COLO668 (cell line): ENCODE measurements around the gene TBXT.
"Not testable (repeated sequence)": the region's sequence is repeated elsewhere in the genome, so short reads cannot be mapped to it uniquely, and the experiment has no call there.

ENCODE experiments used
- DNase-seq: peaks from one replicate; lab custom pipeline; 2025; ENCODE audit not compliant: unreplicated experiment; lab: John Stamatoyannopoulos, UW

TBXT gene

GRCh38 chr6:166167801-166168615 lies at the start of gene TBXT:
Gene TBXT, minus strand, starts transcription at chr6:166167851. Its CDS starts 260 bp downstream, at chr6:166167591.
- peak; percentile 45 for DNase-seq

GRCh38 chr6:166207284-166207561 lies 39.6 kb upstream of the TBXT start:
- DNase-seq: no peak

DNA sequence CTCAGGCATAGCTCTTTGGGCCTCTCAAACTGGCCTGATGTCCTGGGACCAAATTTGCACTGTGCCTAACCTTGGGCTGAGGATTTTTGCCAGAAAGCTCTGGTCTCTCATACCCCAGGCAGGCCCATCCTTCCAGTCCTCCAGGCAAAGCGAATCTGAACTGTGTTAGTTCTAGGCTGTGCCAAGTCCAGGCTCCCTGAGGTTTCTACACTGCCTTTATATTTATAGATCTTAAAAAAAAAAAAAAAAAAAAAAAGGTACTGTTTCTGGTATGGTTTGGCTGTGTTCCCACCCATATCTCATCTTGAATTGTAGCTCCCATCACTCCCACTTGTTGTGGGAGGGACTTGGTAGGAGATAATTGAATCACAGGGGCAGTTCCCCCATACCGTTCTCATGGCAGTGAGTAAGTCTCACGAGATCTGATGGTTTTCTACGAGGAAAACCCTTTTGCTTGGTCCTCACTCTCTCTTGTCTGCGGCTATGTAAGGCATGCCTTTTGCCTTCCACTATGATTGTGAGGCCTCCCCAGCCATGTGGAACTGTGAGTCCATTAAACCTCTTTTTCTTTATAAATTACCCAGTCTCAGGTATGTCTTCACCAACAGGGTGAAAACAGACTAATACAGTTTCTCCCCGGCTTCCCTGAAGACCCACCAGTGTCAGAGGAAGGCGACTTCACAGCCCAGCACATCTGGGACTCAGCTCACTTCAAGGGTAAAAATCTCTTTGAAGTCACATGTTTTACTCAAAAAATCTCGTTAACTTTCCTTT lies 39.0 kb upstream of the TBXT start:
- DNase-seq: no peak

GRCh38 chr6:166206066-166206465 lies 38.4 kb upstream of the TBXT start:
- DNase-seq: no peak

- no peak for DNase-seq
These were observed 37.4 kb upstream of the TBXT start for GRCh38 chr6:166204852-166205650.

DNA sequence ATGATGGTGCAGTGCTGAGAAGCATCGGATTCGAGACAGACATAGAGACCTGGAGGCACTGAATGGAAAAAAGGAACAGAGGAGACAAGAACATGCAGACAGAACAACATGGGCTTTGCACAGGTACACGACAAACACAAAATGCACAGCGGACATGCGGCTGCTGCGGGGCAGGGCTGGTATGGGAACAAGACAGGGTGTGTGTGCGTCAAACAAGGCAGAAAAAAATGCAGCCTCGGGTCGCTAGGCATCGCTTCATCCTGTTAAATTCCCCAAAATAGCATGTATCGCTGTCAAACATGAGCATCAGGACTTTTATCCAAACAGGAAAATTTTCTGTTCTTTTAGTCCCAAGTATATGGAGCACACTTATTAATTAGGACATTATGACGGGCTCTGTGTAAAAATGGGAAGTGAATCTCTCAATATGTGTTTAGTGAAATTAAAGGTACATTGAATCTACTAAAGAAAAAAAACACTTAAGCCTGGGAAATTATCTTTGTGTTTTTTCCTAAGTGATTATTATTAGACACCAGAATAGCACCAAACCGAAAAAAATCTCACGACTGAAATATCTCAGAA lies 36.1 kb upstream of the TBXT start:
- no peak for DNase-seq

- DNase-seq: no peak
These were observed 35.5 kb upstream of the TBXT start for GRCh38 chr6:166203003-166203640.

DNA sequence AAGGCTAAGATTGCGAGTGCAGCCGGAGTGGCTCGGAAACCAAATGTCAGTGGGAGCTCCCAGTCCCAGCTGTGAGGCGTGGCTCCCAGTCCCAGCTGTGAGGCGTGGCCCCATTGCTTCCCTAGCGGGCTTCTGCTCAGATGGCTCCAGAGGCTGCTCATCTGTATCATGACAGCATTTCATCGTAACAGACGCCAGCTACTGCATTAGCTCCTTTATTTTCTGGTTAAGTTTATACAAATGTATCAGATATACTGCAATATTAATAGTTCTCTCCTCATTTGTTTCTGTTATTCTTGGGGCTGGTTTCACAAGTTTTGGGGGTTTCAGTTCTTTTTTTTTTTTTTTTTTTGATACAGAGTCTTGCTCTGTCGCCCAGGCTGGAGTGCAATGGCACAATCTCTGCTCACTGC lies 34.7 kb upstream of the TBXT start:
- no peak for DNase-seq

DNA sequence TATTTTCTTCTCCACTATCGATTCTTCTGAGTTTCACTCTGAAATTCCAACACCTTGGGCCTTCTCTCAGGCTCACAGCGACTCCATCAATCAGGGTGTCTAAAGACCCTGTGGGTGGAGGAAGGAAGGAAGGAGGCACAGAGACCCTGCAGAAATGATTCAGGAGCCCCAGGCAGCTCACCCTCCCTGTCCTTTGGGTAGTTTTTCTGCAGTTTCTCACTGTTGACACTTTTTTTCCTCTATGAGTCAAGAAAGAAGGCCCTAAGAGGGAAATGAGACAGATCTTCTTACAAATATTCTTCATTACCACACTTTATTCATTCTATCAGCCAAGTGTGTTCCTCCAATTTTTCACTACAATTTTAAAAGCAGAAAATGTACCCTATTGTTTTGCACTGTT lies 34.2 kb upstream of the TBXT start:
- DNase-seq: no peak

GRCh38 chr6:166197361-166197760 lies 29.7 kb upstream of the TBXT start:
- DNase-seq: no peak

DNA sequence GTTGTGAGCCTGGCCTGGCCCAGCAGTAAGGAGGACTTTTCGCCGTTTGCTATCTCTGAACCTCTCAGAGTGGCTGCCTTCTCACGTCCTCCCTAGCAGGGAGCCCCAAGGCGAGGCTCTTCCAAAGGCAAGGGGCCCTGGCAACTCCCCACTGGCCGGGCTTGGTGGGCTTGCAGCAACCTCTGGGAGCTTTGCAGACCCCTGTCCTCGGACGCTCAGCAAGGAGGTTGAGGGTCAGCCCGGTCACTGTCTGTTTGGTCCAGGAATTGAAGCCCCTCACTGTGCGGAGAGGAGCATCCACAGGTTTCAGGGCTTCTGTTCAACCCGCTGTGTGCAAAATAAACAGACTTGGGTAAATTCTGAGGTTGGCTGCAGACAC lies 28.2 kb upstream of the TBXT start:
- DNase-seq: no peak

GRCh38 chr6:166194914-166195859 lies 27.5 kb upstream of the TBXT start:
- no peak for DNase-seq

DNA sequence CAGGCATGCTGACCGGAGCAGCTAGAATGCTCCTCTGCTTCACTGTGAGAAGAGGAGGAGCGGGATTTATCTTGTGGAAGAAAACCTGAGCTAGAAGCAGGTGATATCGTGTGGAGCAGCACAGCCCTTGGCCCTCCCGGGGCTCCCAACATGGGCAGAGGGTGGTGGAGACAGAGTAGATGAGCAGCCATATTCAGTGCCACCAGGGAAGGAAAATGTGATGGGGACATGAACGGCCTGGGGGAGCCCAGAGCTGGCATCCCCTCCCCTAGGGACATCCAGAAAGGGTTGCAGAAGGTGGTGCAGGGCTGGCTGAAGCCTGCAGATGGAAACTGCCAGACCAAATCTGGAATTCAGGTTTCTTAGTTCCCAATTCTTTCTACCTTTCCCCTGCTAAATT lies 24.9 kb upstream of the TBXT start:
- DNase-seq: no peak

- no peak for DNase-seq
These were observed 24.5 kb upstream of the TBXT start for GRCh38 chr6:166192136-166192535.

DNA sequence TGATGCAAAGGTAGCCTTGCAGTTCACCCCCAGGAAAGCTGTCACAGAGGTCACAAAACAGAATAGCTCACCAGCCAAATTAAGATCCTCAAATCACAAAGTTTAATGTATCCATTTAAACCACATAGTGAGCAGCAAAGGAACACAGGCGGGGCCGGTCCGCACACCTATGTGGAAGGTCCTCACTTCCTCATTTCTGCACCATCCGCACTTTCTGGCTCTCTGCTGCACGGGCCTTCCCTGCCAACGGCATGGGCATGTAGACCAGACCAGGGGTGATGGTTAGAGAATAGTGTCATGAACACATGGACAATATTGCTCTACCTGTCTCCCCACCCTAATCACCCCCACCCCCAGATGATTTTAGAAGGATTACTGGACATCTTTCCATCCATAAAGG lies 12.1 kb upstream of the TBXT start:
- no peak for DNase-seq

GRCh38 chr6:166176106-166176505 lies 8.5 kb upstream of the TBXT start:
- no peak for DNase-seq

GRCh38 chr6:166175093-166175492 lies 7.4 kb upstream of the TBXT start:
- DNase-seq: not testable (repeated sequence)

DNA sequence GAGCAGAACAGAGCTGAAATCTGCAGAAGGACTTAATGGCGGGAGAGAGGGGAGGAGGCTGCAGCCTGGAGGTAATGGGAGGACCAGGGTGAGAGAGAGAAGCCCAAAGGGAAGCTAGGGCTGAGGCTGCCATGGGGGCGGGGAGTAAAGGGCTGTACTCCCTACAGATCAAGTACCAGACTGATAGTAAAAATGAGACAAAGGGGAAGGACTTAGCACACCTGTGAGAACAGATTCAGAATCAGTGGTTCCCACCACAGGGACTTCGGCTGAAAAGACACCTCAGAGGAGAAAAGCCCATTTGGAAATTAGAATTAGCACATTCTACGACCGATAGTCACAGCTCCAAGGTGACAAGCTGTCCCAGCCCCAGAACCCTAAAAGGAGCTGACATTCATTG lies 6.4 kb upstream of the TBXT start:
- DNase-seq: no peak

GRCh38 chr6:166173281-166173951 lies 5.8 kb upstream of the TBXT start:
- DNase-seq: no peak
